GM13977 (cell line): Measurements from ENCODE around the gene ZFAND6.

Experiments
- DNase-seq: peaks from one replicate; pipeline ENCODE4 v3.0.0; 2012; ENCODE audit warnings: low spot score
- in situ Hi-C: fragments of 300-500 bp; cut with MboI; formaldehyde crosslinking; loops from one replicate; pipeline ENCODE4 v1.12.0; 2022; ENCODE audit warnings: low sequenced_read_pairs, low pct_unique_long_range_greater_than_20kb, mixed read lengths, inconsistent platforms; ENCODE audit not compliant: unreplicated experiment
- TF ChIP-seq, protein P1 (sequence below): IDR thresholded peaks from 2 replicates; pipeline ENCODE4 v1.5.1; 2012; ENCODE audit warnings: mild to moderate bottlenecking, control low read depth; ENCODE audit not compliant: insufficient read depth; ENCODE audit errors: extremely low read depth, missing control alignments

ZFAND6 gene

DNA sequence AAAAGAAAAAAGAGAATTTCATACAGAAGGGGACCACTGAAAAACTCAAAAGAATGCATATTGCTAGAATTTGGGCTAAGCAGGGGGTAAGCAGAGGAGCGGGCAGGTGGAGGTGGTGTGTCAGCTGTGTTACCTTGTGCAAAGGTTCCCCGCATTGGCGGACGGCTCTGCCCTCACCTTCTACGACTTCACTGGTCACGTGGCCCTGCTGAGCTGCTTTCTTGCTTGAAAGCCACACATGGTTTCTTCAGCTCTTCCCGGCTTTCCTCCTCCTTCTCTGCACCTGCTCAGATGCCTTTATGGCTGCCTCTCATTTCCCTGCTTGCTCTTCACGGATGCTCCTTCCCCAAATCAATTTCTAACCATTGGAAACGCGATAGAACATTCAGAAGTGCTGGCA is 123.8 kb downstream of the ZFAND6 start:
- TF ChIP-seq, protein P1, sequence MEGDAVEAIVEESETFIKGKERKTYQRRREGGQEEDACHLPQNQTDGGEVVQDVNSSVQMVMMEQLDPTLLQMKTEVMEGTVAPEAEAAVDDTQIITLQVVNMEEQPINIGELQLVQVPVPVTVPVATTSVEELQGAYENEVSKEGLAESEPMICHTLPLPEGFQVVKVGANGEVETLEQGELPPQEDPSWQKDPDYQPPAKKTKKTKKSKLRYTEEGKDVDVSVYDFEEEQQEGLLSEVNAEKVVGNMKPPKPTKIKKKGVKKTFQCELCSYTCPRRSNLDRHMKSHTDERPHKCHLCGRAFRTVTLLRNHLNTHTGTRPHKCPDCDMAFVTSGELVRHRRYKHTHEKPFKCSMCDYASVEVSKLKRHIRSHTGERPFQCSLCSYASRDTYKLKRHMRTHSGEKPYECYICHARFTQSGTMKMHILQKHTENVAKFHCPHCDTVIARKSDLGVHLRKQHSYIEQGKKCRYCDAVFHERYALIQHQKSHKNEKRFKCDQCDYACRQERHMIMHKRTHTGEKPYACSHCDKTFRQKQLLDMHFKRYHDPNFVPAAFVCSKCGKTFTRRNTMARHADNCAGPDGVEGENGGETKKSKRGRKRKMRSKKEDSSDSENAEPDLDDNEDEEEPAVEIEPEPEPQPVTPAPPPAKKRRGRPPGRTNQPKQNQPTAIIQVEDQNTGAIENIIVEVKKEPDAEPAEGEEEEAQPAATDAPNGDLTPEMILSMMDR: no peak
- DNase-seq: no peak
- in situ Hi-C loops: no loop called here

DNA sequence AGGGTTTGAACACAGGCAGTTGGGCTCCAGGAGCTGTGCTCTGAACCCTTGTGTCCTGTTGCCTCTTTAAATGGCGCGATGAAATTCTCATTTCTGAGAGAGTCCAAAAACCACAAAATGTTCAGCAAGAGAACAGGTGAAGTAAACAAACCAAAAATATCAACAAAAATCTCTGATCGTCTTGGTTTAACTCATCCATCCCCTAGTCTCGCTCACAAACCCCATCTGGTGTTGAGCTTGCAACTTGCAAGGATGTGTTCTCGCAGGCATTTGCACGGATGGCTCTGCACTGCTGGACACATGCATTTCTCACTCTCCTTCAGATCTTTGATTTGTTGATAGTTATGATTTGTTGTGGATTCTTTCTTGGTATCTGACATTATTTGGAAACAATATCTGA is 124.4 kb downstream of the ZFAND6 start:
- in situ Hi-C loops: no loop called here
- no peak for DNase-seq
- TF ChIP-seq, protein P1: no peak

DNA sequence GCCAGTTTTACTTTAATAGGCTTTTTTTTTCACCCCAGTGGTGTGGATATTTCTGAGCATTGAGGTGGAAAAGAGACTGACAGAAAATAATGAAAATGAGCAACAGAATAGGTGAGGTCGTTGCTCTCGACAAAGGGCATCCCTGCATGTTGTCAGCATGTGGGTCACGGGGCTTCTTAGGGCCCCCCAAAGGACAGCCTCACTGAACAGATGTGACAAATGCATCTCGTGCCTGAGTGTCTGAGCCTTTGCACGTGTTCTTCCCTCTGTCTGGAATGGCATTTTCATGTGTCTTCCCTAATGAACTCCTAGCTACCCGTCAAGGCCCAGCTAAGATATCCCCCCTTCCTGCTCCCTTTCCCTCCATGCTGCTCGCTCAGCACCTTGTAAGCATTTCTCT is 125.1 kb downstream of the ZFAND6 start:
- TF ChIP-seq, protein P1: no peak
- in situ Hi-C loops: no loop called here
- DNase-seq: no peak

DNA sequence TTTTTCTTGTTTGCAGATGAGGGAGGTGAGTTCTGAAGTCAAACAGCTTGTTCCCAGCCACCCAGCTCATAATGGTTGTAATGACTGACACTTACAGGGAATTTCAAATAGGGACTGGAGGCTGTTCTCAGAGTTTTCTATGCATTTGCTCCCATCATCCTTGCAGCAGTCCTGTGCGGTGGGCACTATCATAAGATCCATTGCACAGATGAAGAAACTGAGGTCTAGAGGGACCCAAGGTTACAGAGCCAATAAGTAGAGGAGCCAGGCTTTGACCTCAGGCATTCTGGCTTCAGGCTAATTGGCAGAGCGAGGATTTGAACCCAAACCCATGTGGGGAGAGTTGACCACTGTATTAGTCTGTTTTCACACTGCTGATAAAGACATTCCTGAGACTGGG is 125.7 kb downstream of the ZFAND6 start:
- in situ Hi-C loops: no loop called here
- TF ChIP-seq, protein P1: no peak
- no peak for DNase-seq

DNA sequence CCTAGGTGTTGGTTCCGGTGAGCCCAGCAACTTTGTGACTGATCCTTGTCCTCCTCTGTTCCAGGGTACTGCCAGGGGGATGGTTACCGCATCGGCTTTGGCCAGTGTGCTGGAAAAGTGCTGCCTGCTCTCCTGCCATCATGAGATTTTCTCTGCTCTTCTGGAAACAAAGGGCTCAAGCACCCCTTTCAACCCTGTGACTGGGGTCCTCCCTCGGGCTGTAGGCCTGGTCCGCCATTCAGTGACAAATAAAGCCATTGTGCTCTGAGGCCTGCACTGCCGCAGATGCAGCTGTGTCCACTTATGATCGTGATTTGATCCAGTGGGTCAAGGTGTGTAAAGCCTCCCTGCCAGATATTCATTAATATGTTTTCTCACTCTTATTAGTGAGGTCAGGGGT is 126.6 kb downstream of the ZFAND6 start:
- in situ Hi-C loops: no loop called here
- no peak for DNase-seq
- TF ChIP-seq, protein P1: no peak

DNA sequence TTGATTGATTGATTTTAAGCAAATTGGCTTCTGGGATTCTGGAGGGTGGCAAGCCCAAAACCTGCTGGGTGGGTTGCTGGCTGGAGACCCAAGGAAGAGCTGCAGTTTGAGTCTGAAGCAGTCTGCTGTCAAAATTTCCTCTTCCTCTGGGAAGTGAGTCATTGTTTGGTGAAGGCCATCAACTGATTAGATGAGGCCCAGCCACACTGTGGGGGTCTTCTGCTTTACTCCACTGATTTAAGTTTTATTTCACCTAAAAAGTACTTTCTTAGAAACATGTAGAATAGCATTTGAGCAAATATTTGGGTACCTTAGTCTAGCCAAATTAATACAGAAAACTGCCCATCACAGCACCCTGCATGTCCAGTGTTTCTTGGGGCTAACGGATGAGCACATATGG is 127.1 kb downstream of the ZFAND6 start:
- TF ChIP-seq, protein P1: no peak
- DNase-seq: no peak
- in situ Hi-C loops: no loop called here
